SK-N-SH treated with all-trans-retinoic acid at 6 μM for 48 hours (cell line): ENCODE results near the gene SLC7A6OS.

Experiments
- ARNTL ChIP-seq: fragments of 450-650 bp; formaldehyde crosslinking; IDR thresholded peaks from 2 replicates; pipeline ENCODE4 v1.5.0; 2020; ENCODE audit warnings: low read depth, mild to moderate bottlenecking, moderate library complexity, borderline replicate concordance
- BACH2 ChIP-seq: fragments of 250-450 bp; sonication (Bioruptor Pico); IDR thresholded peaks from 2 replicates; pipeline ENCODE4 v1.9.0; 2021; ENCODE audit warnings: mild to moderate bottlenecking, borderline replicate concordance
- CSDC2 ChIP-seq: fragments of 250-450 bp; sonication (Bioruptor Pico); IDR thresholded peaks from 2 replicates; pipeline ENCODE4 v1.5.0; 2020; ENCODE audit warnings: mild to moderate bottlenecking, moderate library complexity
- ISL1 ChIP-seq: fragments of 250-450 bp; sonication (Bioruptor Pico); IDR thresholded peaks from 2 replicates; pipeline ENCODE4 v2.1.2; 2022; ENCODE audit warnings: mild to moderate bottlenecking, moderate library complexity
- PATZ1 ChIP-seq: fragments of 250-450 bp; sonication (Bioruptor Pico); IDR thresholded peaks from 2 replicates; pipeline ENCODE4 v1.8.0; 2020; ENCODE audit warnings: mild to moderate bottlenecking, moderate library complexity, borderline replicate concordance
- PPARA ChIP-seq: fragments of 250-450 bp; sonication (Bioruptor Pico); IDR thresholded peaks from 2 replicates; pipeline ENCODE4 v1.5.0; 2020; ENCODE audit warnings: mild to moderate bottlenecking, borderline replicate concordance
- RARB ChIP-seq: fragments of 250-450 bp; sonication (Bioruptor Pico); IDR thresholded peaks from 2 replicates; pipeline ENCODE4 v1.8.0; 2021; ENCODE audit warnings: mild to moderate bottlenecking, moderate library complexity

GRCh38 chr16:68328151-68328859 lies 17.6 kb upstream of the SLC7A6OS start:
- TF ChIP-seq PATZ1 = no peak
- no peak for TF ChIP-seq CSDC2 (CRISPR knock-in tag)
- no peak for TF ChIP-seq ISL1 (CRISPR knock-in tag)
- no peak for TF ChIP-seq ARNTL (CRISPR knock-in tag)
- no peak for TF ChIP-seq RARB
- no peak for TF ChIP-seq PPARA (CRISPR knock-in tag)
- no peak for TF ChIP-seq BACH2 (CRISPR knock-in tag)
